Ramos (cell line): ENCODE measurements around the gene PSMC3IP.
"Not testable (repeated sequence)": the region's sequence is repeated elsewhere in the genome, so short reads cannot be mapped to it uniquely, and the experiment has no call there.

ENCODE experiments used
- in situ Hi-C: fragments of 300-500 bp; cut with MboI; formaldehyde crosslinking; loops from one replicate; pipeline ENCODE4 v1.14.3; 2022; ENCODE audit warnings: low sequenced_read_pairs; ENCODE audit not compliant: unreplicated experiment

PSMC3IP gene

GRCh38 chr17:42543190-42544079, 34.1 kb downstream of the PSMC3IP start:
- in situ Hi-C loops: no loop called here

- in situ Hi-C loops: no loop called here
These were observed 36.3 kb downstream of the PSMC3IP start for GRCh38 chr17:42541041-42541833.

GRCh38 chr17:42540558-42540957, 37.0 kb downstream of the PSMC3IP start:
- in situ Hi-C loops: not testable (repeated sequence)

- in situ Hi-C loops: no loop called here
These were observed 39.0 kb downstream of the PSMC3IP start for GRCh38 chr17:42538482-42538881.

- in situ Hi-C loops: no loop called here
These were observed 39.6 kb downstream of the PSMC3IP start for GRCh38 chr17:42537826-42538451.

GRCh38 chr17:42537156-42537805, 40.2 kb downstream of the PSMC3IP start:
- in situ Hi-C loops: no loop called here

- in situ Hi-C loops: no loop called here
These were observed 41.0 kb downstream of the PSMC3IP start for GRCh38 chr17:42536372-42537155.

- in situ Hi-C loops: no loop called here
These were observed 41.5 kb downstream of the PSMC3IP start, which contains the start of gene NAGLU for GRCh38 chr17:42536048-42536371. NAGLU (plus strand) TSS chr17:42536241; CDS start chr17:42536273, 32 bp downstream.

- in situ Hi-C loops: no loop called here
These were observed 42.1 kb downstream of the PSMC3IP start for GRCh38 chr17:42535155-42536047.

GRCh38 chr17:42531455-42532354, 45.8 kb downstream of the PSMC3IP start:
- in situ Hi-C loops: no loop called here

GRCh38 chr17:42530952-42531454, 46.5 kb downstream of the PSMC3IP start:
- in situ Hi-C loops: no loop called here

GRCh38 chr17:42529061-42529460, 48.5 kb downstream of the PSMC3IP start:
- in situ Hi-C loops: loop anchor here (10.0 kb wide), 1 partner anchor 504 kb away; the partner anchor contains the start of gene NKIRAS2

- in situ Hi-C loops: loop anchor here (10.0 kb wide), 1 partner anchor 503 kb away; the partner anchor contains the start of gene NKIRAS2
These were observed 49.6 kb downstream of the PSMC3IP start for GRCh38 chr17:42527932-42528331.

GRCh38 chr17:42526031-42526444, 51.5 kb downstream of the PSMC3IP start:
- in situ Hi-C loops: loop anchor here (10.0 kb wide), 1 partner anchor 501 kb away; the partner anchor contains the start of gene NKIRAS2

- in situ Hi-C loops: loop anchor here (10.0 kb wide), 1 partner anchor 500 kb away; the partner anchor contains the start of gene NKIRAS2
These were observed 52.3 kb downstream of the PSMC3IP start for GRCh38 chr17:42525221-42525620.

- in situ Hi-C loops: loop anchor here (5.0 to 10.0 kb wide), 3 partner anchors 96 to 498 kb away; partner anchors contain the start of gene NKIRAS2
These were observed 54.7 kb downstream of the PSMC3IP start for GRCh38 chr17:42522798-42523278.
